ENCODE results near the gene FEM1A. TPM values are rescaled to one million over a fixed set of nuclear protein-coding genes. Genes with fewer than 3 reads are reported as not detected.
"Not testable (repeated sequence)": the region's sequence is repeated elsewhere in the genome, so short reads cannot be mapped to it uniquely, and the experiment has no call there.

The FEM1A gene
- 9.1 TPM for total RNA-seq
- polyA plus RNA-seq, result 5.5 TPM
- long read RNA-seq, donor 1, full-length matches to known transcripts, result 5 of 5 reads
- long read RNA-seq, donor 1, partial matches to known transcripts, result 0 of 5 reads
- long read RNA-seq, donor 1, other reads (novel, unspliced or antisense), result 0 of 5 reads
- long read RNA-seq, donor 2, full-length matches to known transcripts, result 120 of 120 reads
- long read RNA-seq, donor 2, partial matches to known transcripts, result 0 of 120 reads
- long read RNA-seq, donor 2, other reads (novel, unspliced or antisense), result 0 of 120 reads
- long read RNA-seq, donor 3, full-length matches to known transcripts, result 31 of 31 reads
- long read RNA-seq, donor 3, partial matches to known transcripts, result 0 of 31 reads
- long read RNA-seq, donor 3, other reads (novel, unspliced or antisense), result 0 of 31 reads
- long read RNA-seq, donor 4, full-length matches to known transcripts, result 33 of 33 reads
- long read RNA-seq, donor 4, partial matches to known transcripts, result 0 of 33 reads
- long read RNA-seq, donor 4, other reads (novel, unspliced or antisense), result 0 of 33 reads
- long read RNA-seq, donor 5, full-length matches to known transcripts, result 59 of 59 reads
- long read RNA-seq, donor 5, partial matches to known transcripts, result 0 of 59 reads
- long read RNA-seq, donor 5, other reads (novel, unspliced or antisense), result 0 of 59 reads
- long read RNA-seq, donor 6, full-length matches to known transcripts, result 37 of 37 reads
- long read RNA-seq, donor 6, partial matches to known transcripts, result 0 of 37 reads
- long read RNA-seq, donor 6, other reads (novel, unspliced or antisense), result 0 of 37 reads
- long read RNA-seq, donor 7, full-length matches to known transcripts, result 29 of 29 reads
- long read RNA-seq, donor 7, partial matches to known transcripts, result 0 of 29 reads
- long read RNA-seq, donor 7, other reads (novel, unspliced or antisense), result 0 of 29 reads
- long read RNA-seq, donor 8, full-length matches to known transcripts, result 30 of 30 reads
- long read RNA-seq, donor 8, partial matches to known transcripts, result 0 of 30 reads
- long read RNA-seq, donor 8, other reads (novel, unspliced or antisense), result 0 of 30 reads
- long read RNA-seq, donor 9, full-length matches to known transcripts, result 16 of 16 reads
- long read RNA-seq, donor 9, partial matches to known transcripts, result 0 of 16 reads
- long read RNA-seq, donor 9, other reads (novel, unspliced or antisense), result 0 of 16 reads
- long read RNA-seq, donor 10, full-length matches to known transcripts, result 29 of 29 reads
- long read RNA-seq, donor 10, partial matches to known transcripts, result 0 of 29 reads
- long read RNA-seq, donor 10, other reads (novel, unspliced or antisense), result 0 of 29 reads

DNA sequence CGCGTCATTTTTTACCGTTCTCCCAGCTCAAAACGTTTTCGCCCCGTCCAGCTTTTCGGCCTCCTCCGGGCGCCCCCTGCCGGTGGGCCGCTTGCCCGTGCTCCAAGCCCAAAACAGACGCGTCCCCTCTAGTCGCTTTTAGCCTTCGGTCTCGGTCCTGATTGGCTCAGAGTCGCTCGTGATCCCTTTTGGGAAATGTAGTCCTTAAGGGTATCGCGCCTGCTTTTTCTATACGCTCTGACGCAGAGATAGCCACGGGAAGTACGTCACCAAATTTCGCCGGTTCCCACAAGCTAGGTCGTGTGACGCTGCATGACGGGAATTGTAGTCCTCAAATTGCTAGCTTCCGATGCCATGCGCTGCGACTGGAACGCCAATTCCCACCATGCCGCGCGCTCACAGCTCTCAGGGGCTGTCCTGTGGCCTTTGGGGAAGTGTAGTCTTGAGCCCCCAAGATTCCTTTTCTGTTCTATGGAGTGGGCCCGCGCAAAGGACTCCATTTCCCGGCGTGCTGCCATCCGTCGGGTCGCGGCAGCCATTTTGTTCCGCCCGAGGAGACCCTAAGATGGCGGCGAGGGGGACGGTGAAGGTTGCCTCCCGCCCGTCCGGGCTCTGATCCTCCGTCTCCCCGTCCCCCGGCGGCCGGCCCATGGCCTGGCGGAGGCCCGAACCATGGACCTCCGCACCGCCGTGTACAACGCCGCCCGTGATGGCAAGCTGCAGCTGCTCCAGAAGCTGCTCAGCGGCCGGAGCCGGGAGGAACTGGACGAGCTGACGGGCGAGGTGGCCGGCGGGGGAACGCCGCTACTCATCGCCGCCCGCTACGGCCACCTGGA is at the start of gene FEM1A:
TSS of gene FEM1A (plus strand) at position 552 of the 836 bp plus-strand sequence. CDS start at position 673, 121 bp downstream.
- H3K9me3 ChIP-seq (ENCODE audit: control insufficient read depth in 2 of 2, insufficient read depth in 1 of 2, low read length in 1 of 2), result no peaks in the 10 kb centered on the region
- H3K36me3 ChIP-seq (ENCODE audit: control insufficient read depth in 2 of 2, insufficient read depth in 2 of 2, low read length in 1 of 2), result peaks cover 31 to 33% of the 10 kb centered on the region in 2 donors
- under 1% methylated on average over 80 of the region's 80 CpGs for WGBS
- peak within 1 kb of the TSS; percentile 71 to 81 for H3K4me3 ChIP-seq (ENCODE audit: low read length in 2 of 2)
- peak; percentile 100 for DNase-seq (ENCODE audit: low read depth in 6 of 9, low spot score in 9 of 9)
- H3K27ac ChIP-seq (ENCODE audit: low read depth in 1 of 2, low read length in 1 of 2), result peak within 1 kb of the TSS; percentile 60 to 89
- no peaks in the 10 kb centered on the region for H3K27me3 ChIP-seq (ENCODE audit: control insufficient read depth in 2 of 2, insufficient read depth in 1 of 2, low read length in 1 of 2)
- H3K4me1 ChIP-seq (ENCODE audit: control insufficient read depth in 2 of 2, insufficient read depth in 2 of 2, low read length in 2 of 2), result peaks cover 8 to 32% of the 10 kb centered on the region in 2 donors

DNA sequence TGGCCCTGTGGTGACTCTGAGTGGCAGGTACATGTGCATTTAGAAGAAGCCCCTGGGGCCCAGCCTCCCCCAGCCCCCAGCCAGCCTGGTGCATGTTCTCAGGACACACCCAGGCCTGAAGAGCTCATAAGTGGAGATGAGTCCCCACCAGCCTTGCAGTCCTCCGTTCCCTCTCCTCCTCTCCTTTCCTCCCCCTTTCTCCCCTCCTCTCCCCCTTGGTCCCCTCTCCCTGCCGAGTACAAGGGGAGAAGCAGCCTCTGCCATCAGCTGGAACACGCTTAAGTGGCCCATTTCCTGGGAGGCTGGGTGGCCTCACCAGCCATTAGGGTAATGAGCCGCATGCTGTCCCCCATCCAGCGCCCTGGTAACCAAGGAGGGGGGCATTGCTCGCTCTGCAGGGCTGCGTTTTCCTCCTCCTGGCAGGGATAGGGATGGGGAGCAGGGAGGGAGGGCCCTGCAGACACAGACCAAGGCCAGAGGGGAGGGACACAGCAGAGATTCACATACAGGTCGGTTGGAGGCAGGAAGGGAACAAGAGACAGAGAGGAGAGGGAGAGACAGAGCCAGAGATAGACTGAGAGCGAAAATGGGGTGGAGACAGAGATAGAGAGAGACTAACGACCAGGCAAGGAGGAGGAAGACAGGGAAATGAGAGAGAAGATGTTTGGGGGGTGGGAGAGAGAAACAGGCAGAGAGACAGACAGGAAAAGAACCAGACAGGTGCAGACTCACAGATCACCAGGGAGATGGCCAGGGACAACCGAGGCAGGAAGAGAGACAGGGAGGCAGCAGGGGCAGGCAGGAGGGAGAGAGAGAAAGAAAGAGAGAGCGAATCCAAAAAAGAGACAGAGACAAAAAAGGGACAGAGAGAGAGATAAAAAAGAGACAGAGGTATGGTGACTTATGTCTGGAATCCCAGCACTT is 48.5 kb upstream of the FEM1A start:
- no peak overlapping the region for H3K27ac ChIP-seq (ENCODE audit: low read depth in 1 of 2, low read length in 1 of 2)
- no peak for DNase-seq (ENCODE audit: low read depth in 6 of 9, low spot score in 9 of 9)
- H3K4me1 ChIP-seq (ENCODE audit: control insufficient read depth in 2 of 2, insufficient read depth in 2 of 2, low read length in 2 of 2), result no peaks in the 10 kb centered on the region
- peaks cover 0 to 23% of the 10 kb centered on the region in 2 donors for H3K27me3 ChIP-seq (ENCODE audit: control insufficient read depth in 2 of 2, insufficient read depth in 1 of 2, low read length in 1 of 2)
- H3K4me3 ChIP-seq (ENCODE audit: low read length in 2 of 2), result no peak overlapping the region
- WGBS, result 27% methylated on average over 12 of the region's 12 CpGs
- no peaks in the 10 kb centered on the region for H3K36me3 ChIP-seq (ENCODE audit: control insufficient read depth in 2 of 2, insufficient read depth in 2 of 2, low read length in 1 of 2)
- H3K9me3 ChIP-seq (ENCODE audit: control insufficient read depth in 2 of 2, insufficient read depth in 1 of 2, low read length in 1 of 2), result no peaks in the 10 kb centered on the region

GRCh38 chr19:4744451-4745174 is 46.9 kb upstream of the FEM1A start:
- 76% methylated on average over 8 of the region's 8 CpGs for WGBS
- H3K27me3 ChIP-seq (ENCODE audit: control insufficient read depth in 2 of 2, insufficient read depth in 1 of 2, low read length in 1 of 2), result peaks cover 0 to 20% of the 10 kb centered on the region in 2 donors
- no peak overlapping the region for H3K27ac ChIP-seq (ENCODE audit: low read depth in 1 of 2, low read length in 1 of 2)
- no peak overlapping the region for H3K4me3 ChIP-seq (ENCODE audit: low read length in 2 of 2)
- H3K9me3 ChIP-seq (ENCODE audit: control insufficient read depth in 2 of 2, insufficient read depth in 1 of 2, low read length in 1 of 2), result no peaks in the 10 kb centered on the region
- no peaks in the 10 kb centered on the region for H3K36me3 ChIP-seq (ENCODE audit: control insufficient read depth in 2 of 2, insufficient read depth in 2 of 2, low read length in 1 of 2)
- DNase-seq (ENCODE audit: low read depth in 6 of 9, low spot score in 9 of 9), result no peak
- no peaks in the 10 kb centered on the region for H3K4me1 ChIP-seq (ENCODE audit: control insufficient read depth in 2 of 2, insufficient read depth in 2 of 2, low read length in 2 of 2)

- not testable (repeated sequence) for H3K36me3 ChIP-seq (ENCODE audit: control insufficient read depth in 2 of 2, insufficient read depth in 2 of 2, low read length in 1 of 2); H3K4me3 ChIP-seq (ENCODE audit: low read length in 2 of 2); H3K27ac ChIP-seq (ENCODE audit: low read depth in 1 of 2, low read length in 1 of 2); H3K4me1 ChIP-seq (ENCODE audit: control insufficient read depth in 2 of 2, insufficient read depth in 2 of 2, low read length in 2 of 2); DNase-seq (ENCODE audit: low read depth in 6 of 9, low spot score in 9 of 9); H3K9me3 ChIP-seq (ENCODE audit: control insufficient read depth in 2 of 2, insufficient read depth in 1 of 2, low read length in 1 of 2)
- H3K27me3 ChIP-seq (ENCODE audit: control insufficient read depth in 2 of 2, insufficient read depth in 1 of 2, low read length in 1 of 2), result peaks cover 0 to 20% of the 10 kb centered on the region in 2 donors
- 88% methylated on average over 10 of the region's 10 CpGs for WGBS
These were observed 46.4 kb upstream of the FEM1A start for GRCh38 chr19:4745175-4745574.

- DNase-seq (ENCODE audit: low read depth in 6 of 9, low spot score in 9 of 9), result no peak
- Histone ChIP-seq H3K27ac (ENCODE audit: low read depth in 1 of 2, low read length in 1 of 2) (no peak overlapping the region), H3K27me3 (ENCODE audit: control insufficient read depth in 2 of 2, insufficient read depth in 1 of 2, low read length in 1 of 2) (peaks cover 0 to 20% of the 10 kb centered on the region in 2 donors), H3K9me3 (ENCODE audit: control insufficient read depth in 2 of 2, insufficient read depth in 1 of 2, low read length in 1 of 2) (no peaks in the 10 kb centered on the region), H3K4me1 (ENCODE audit: control insufficient read depth in 2 of 2, insufficient read depth in 2 of 2, low read length in 2 of 2) (no peaks in the 10 kb centered on the region), H3K36me3 (ENCODE audit: control insufficient read depth in 2 of 2, insufficient read depth in 2 of 2, low read length in 1 of 2) (no peaks in the 10 kb centered on the region), H3K4me3 (ENCODE audit: low read length in 2 of 2) (no peak overlapping the region)
- 81% methylated on average over 8 of the region's 8 CpGs for WGBS
These were observed 45.5 kb upstream of the FEM1A start for GRCh38 chr19:4745986-4746385.

DNA sequence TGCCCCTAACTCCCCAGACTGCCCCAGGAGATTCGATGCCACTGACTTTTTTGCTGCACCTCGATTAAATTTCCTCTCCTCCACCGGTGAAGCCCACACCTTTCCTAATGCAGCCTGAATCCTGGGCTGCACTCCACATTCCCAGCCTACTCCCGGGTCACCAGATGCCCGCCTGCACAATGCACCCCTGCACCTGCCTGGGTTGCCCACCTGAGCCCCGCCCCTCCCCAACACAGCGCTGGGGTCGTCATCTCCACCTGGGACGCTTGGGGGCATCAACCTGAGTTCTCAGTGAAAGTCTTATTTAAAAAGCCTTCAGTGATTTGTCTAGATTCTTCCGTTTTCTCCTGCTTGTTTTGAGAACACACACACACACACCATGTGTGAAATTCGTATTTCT is 43.3 kb upstream of the FEM1A start:
- no peaks in the 10 kb centered on the region for H3K36me3 ChIP-seq (ENCODE audit: control insufficient read depth in 2 of 2, insufficient read depth in 2 of 2, low read length in 1 of 2)
- DNase-seq (ENCODE audit: low read depth in 6 of 9, low spot score in 9 of 9), result no peak
- no peak overlapping the region for H3K4me3 ChIP-seq (ENCODE audit: low read length in 2 of 2)
- H3K4me1 ChIP-seq (ENCODE audit: control insufficient read depth in 2 of 2, insufficient read depth in 2 of 2, low read length in 2 of 2), result no peaks in the 10 kb centered on the region
- H3K9me3 ChIP-seq (ENCODE audit: control insufficient read depth in 2 of 2, insufficient read depth in 1 of 2, low read length in 1 of 2), result no peaks in the 10 kb centered on the region
- H3K27ac ChIP-seq (ENCODE audit: low read depth in 1 of 2, low read length in 1 of 2), result no peak overlapping the region
- peaks cover 0 to 10% of the 10 kb centered on the region in 2 donors for H3K27me3 ChIP-seq (ENCODE audit: control insufficient read depth in 2 of 2, insufficient read depth in 1 of 2, low read length in 1 of 2)
- WGBS, result 52% methylated on average over 11 of the region's 11 CpGs

- Histone ChIP-seq H3K27ac (ENCODE audit: low read depth in 1 of 2, low read length in 1 of 2) (no peak overlapping the region), H3K4me1 (ENCODE audit: control insufficient read depth in 2 of 2, insufficient read depth in 2 of 2, low read length in 2 of 2) (no peaks in the 10 kb centered on the region), H3K9me3 (ENCODE audit: control insufficient read depth in 2 of 2, insufficient read depth in 1 of 2, low read length in 1 of 2) (no peaks in the 10 kb centered on the region), H3K4me3 (ENCODE audit: low read length in 2 of 2) (no peak overlapping the region), H3K27me3 (ENCODE audit: control insufficient read depth in 2 of 2, insufficient read depth in 1 of 2, low read length in 1 of 2) (peaks cover 0 to 10% of the 10 kb centered on the region in 2 donors), H3K36me3 (ENCODE audit: control insufficient read depth in 2 of 2, insufficient read depth in 2 of 2, low read length in 1 of 2) (no peaks in the 10 kb centered on the region)
- 63% methylated on average over 9 of the region's 9 CpGs for WGBS
- DNase-seq (ENCODE audit: low read depth in 6 of 9, low spot score in 9 of 9), result no peak
These were observed 42.9 kb upstream of the FEM1A start for GRCh38 chr19:4748589-4748988.
